ENCODE measurements around the gene CYP4F8. TPM values are rescaled to one million over a fixed set of nuclear protein-coding genes. Genes with fewer than 3 reads are reported as not detected.

Gene CYP4F8
- total and polyA plus RNA-seq, 2 donors (not counting 1 experiment from before 2014, with no cell fraction given): not detected

DNA sequence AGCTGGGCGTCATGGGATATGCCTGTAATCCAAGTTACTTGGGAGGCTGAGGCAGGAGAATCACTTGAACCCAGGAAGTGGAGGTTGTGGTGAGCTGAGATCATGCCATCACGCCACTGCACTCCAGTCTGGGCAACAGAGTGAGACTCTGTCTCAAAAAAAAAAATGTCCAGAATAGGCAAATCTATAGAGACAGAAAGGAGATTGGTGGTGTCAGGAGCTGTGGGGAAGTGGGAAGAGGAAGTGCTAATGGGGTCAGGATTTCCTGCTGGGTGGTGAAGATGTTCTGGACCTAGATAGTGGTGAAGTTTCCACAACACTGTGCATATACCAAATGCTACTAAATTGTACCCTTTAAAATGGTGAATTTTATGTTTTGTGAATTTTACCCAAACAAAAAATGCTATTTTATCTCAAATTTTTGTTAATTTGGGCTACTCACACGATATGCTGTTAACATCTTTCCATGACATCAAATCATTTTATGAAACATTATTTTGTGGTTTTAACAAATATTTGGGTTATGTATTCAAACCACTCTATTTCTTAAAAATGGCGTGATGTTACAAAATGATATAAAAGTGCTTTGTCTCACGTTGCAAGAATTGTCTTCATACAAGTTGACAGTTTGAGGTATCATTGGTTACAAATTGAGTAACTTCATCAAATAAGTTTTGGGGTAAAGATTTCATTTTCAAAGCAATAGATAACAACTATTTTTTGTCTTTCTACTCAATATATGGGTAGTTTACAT is 18.2 kb downstream of the CYP4F8 start:
- CTCF ChIA-PET: no interaction called here
- Histone ChIP-seq H3K36me3 (replicated peaks in 1 of 2; ENCODE audit: control extremely low read depth in 1 of 2, control insufficient read depth in 1 of 2, extremely low read depth in 1 of 2, insufficient read depth in 2 of 2, low read length in 1 of 2) (no peaks in the 10 kb centered on the region), H2AFZ (ENCODE audit: insufficient read depth, low read depth, low read length, poor library complexity, severe bottlenecking) (no peak overlapping the region), H3K79me2 (ENCODE audit: control insufficient read depth, insufficient read depth, low read length) (no peaks in the 10 kb centered on the region), H3K4me1 (ENCODE audit: control insufficient read depth in 2 of 2, insufficient read depth in 2 of 2, low read length in 2 of 2) (peaks cover 0 to 7% of the 10 kb centered on the region in 2 donors), H3K9me3 (ENCODE audit: control extremely low read depth in 1 of 3, control insufficient read depth in 2 of 3, insufficient read depth in 1 of 3, low read length in 2 of 3) (no peaks in the 10 kb centered on the region), H3K4me3 (ENCODE audit: control extremely low read depth in 1 of 5, extremely low read depth in 1 of 5, insufficient read depth in 1 of 5, low read depth in 2 of 5, low read length in 4 of 5) (no peak overlapping the region), H3K27me3 (replicated peaks in 1 of 4; ENCODE audit: control extremely low read depth in 1 of 4, control insufficient read depth in 3 of 4, insufficient read depth in 4 of 4, low read length in 3 of 4) (peaks cover 0 to 22% (median 6%) of the 10 kb centered on the region in 4 experiments), H3K4me2 (replicated peaks; ENCODE audit: low read depth, low read length, poor library complexity, severe bottlenecking) (no peak overlapping the region), H4K20me1 (ENCODE audit: control insufficient read depth, insufficient read depth, low read length, poor library complexity, severe bottlenecking) (no peaks in the 10 kb centered on the region), H3K27ac (ENCODE audit: low read length in 2 of 2) (no peak overlapping the region), H3K9ac (ENCODE audit: low read length) (no peak overlapping the region)
- Mint-ChIP-seq H3K4me3 (no peak overlapping the region), H3K9me3 (ENCODE audit: insufficient read depth) (no peaks in the 10 kb centered on the region), H3K27me3 (peaks cover 33% of the 10 kb centered on the region), H3K4me1 (peaks cover 3% of the 10 kb centered on the region), H3K27ac (no peak overlapping the region)
- WGBS (ENCODE audit: insufficient coverage): 48% methylated on average over 2 of the region's 5 CpGs
- POLR2A ChIA-PET: interaction anchor here (0.7 kb wide), 1 partner anchor 14 kb away, joined by 3 read pairs; no protein-coding TSS in a partner anchor
- intact Hi-C loops (cut with micrococcal nuclease): loop anchor here (5.0 kb wide), 1 partner anchor 784 kb away; no protein-coding TSS in a partner anchor
- ATAC-seq (ENCODE audit: low read depth) (no peak), DNase-seq (no peak)
- TF ChIP-seq, protein P1, sequence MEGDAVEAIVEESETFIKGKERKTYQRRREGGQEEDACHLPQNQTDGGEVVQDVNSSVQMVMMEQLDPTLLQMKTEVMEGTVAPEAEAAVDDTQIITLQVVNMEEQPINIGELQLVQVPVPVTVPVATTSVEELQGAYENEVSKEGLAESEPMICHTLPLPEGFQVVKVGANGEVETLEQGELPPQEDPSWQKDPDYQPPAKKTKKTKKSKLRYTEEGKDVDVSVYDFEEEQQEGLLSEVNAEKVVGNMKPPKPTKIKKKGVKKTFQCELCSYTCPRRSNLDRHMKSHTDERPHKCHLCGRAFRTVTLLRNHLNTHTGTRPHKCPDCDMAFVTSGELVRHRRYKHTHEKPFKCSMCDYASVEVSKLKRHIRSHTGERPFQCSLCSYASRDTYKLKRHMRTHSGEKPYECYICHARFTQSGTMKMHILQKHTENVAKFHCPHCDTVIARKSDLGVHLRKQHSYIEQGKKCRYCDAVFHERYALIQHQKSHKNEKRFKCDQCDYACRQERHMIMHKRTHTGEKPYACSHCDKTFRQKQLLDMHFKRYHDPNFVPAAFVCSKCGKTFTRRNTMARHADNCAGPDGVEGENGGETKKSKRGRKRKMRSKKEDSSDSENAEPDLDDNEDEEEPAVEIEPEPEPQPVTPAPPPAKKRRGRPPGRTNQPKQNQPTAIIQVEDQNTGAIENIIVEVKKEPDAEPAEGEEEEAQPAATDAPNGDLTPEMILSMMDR (IDR thresholded peaks at IDR 0.05): no peak
- no peak for TF ChIP-seq EZH2 (IDR thresholded peaks at IDR 0.05; ENCODE audit: borderline replicate concordance, insufficient read depth, low read depth, low read length, poor library complexity, severe bottlenecking)

DNA sequence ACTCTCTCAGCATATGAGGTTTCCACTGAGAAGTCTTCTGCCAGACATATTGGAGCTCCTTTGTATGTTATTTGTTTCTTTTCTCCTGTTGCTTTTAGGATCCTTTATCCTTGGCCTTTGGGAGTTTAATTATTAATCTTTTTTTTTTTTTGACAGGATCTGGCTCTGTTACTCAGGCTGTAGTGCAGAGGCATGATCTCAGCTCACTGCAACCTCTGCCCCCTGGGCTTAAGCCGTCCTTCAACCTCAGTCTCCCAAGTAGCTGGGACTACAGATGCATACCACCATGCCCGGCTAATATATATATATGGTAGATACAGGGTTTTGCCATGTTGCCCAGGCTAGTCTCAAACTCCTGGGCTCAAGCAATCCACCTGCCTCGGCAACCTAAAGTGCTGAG is 19.1 kb downstream of the CYP4F8 start:
- ATAC-seq (ENCODE audit: low read depth) (no peak), DNase-seq (no peak)
- peaks cover 0 to 3% of the 10 kb centered on the region in 2 donors for H3K4me1 ChIP-seq (ENCODE audit: control insufficient read depth in 2 of 2, insufficient read depth in 2 of 2, low read length in 2 of 2)
- ChIA-PET CTCF (no interaction called here), POLR2A (no interaction called here)
- no peak overlapping the region for H3K27ac ChIP-seq (ENCODE audit: low read length in 2 of 2)
- peaks cover 3% of the 10 kb centered on the region for H3K4me1 Mint-ChIP-seq
- WGBS (ENCODE audit: insufficient coverage): no CpG with 5 or more reads among the region's 3 CpGs
- H3K27me3 ChIP-seq (replicated peaks in 1 of 4; ENCODE audit: control extremely low read depth in 1 of 4, control insufficient read depth in 3 of 4, insufficient read depth in 4 of 4, low read length in 3 of 4): peaks cover 0 to 14% (median 4%) of the 10 kb centered on the region in 4 experiments
- peaks cover 33% of the 10 kb centered on the region for H3K27me3 Mint-ChIP-seq
- H3K4me3 Mint-ChIP-seq: no peak overlapping the region
- no peak overlapping the region for H3K27ac Mint-ChIP-seq
- no peaks in the 10 kb centered on the region for H3K9me3 Mint-ChIP-seq (ENCODE audit: insufficient read depth)
- TF ChIP-seq, protein P1 (IDR thresholded peaks at IDR 0.05): no peak
- TF ChIP-seq EZH2 (IDR thresholded peaks at IDR 0.05; ENCODE audit: borderline replicate concordance, insufficient read depth, low read depth, low read length, poor library complexity, severe bottlenecking): no peak
- H2AFZ ChIP-seq (ENCODE audit: insufficient read depth, low read depth, low read length, poor library complexity, severe bottlenecking): no peak overlapping the region
- H3K79me2 ChIP-seq (ENCODE audit: control insufficient read depth, insufficient read depth, low read length): no peaks in the 10 kb centered on the region
- H3K9me3 ChIP-seq (ENCODE audit: control extremely low read depth in 1 of 3, control insufficient read depth in 2 of 3, insufficient read depth in 1 of 3, low read length in 2 of 3): no peaks in the 10 kb centered on the region
- no peak overlapping the region for H3K4me2 ChIP-seq (replicated peaks; ENCODE audit: low read depth, low read length, poor library complexity, severe bottlenecking)
- no peak overlapping the region for H3K4me3 ChIP-seq (ENCODE audit: control extremely low read depth in 1 of 5, extremely low read depth in 1 of 5, insufficient read depth in 1 of 5, low read depth in 2 of 5, low read length in 4 of 5)
- no peak overlapping the region for H3K9ac ChIP-seq (ENCODE audit: low read length)
- no peaks in the 10 kb centered on the region for H3K36me3 ChIP-seq (replicated peaks in 1 of 2; ENCODE audit: control extremely low read depth in 1 of 2, control insufficient read depth in 1 of 2, extremely low read depth in 1 of 2, insufficient read depth in 2 of 2, low read length in 1 of 2)
- no peaks in the 10 kb centered on the region for H4K20me1 ChIP-seq (ENCODE audit: control insufficient read depth, insufficient read depth, low read length, poor library complexity, severe bottlenecking)
- intact Hi-C loops (cut with micrococcal nuclease): loop anchor here (5.0 kb wide), 1 partner anchor 783 kb away; no protein-coding TSS in a partner anchor

All from B cell (primary cell).